Coronary artery (tissue), 2 donors: ENCODE measurements around the gene METTL23.

ENCODE experiments used
- DNase-seq: peaks from one replicate; pipeline ENCODE4 v3.0.0-alpha.2; 2017; ENCODE audit warnings: low spot score
- H3K27ac ChIP-seq, 2 donors: fragments of 200-600 bp; sonication (generic); one replicate each; pipeline ENCODE4 v1.5.1; 2016 to 2019
- H3K4me3 ChIP-seq: fragments of 200-600 bp; sonication (generic); 2 replicates; pipeline ENCODE4 v1.5.1; 2016; ENCODE audit warnings: mild to moderate bottlenecking, moderate library complexity
- TF ChIP-seq, protein P1 (sequence below): fragments of 200-600 bp; sonication (generic); IDR thresholded peaks from one replicate; pipeline ENCODE4 v1.5.1; 2019; ENCODE audit warnings: antibody characterized with exemption

The METTL23 gene

GRCh38 chr17:76687298-76688164 is 39.1 kb upstream of the METTL23 start:
- H3K4me3 ChIP-seq = peak overlapping the region; percentile 52
- TF ChIP-seq, protein P1, sequence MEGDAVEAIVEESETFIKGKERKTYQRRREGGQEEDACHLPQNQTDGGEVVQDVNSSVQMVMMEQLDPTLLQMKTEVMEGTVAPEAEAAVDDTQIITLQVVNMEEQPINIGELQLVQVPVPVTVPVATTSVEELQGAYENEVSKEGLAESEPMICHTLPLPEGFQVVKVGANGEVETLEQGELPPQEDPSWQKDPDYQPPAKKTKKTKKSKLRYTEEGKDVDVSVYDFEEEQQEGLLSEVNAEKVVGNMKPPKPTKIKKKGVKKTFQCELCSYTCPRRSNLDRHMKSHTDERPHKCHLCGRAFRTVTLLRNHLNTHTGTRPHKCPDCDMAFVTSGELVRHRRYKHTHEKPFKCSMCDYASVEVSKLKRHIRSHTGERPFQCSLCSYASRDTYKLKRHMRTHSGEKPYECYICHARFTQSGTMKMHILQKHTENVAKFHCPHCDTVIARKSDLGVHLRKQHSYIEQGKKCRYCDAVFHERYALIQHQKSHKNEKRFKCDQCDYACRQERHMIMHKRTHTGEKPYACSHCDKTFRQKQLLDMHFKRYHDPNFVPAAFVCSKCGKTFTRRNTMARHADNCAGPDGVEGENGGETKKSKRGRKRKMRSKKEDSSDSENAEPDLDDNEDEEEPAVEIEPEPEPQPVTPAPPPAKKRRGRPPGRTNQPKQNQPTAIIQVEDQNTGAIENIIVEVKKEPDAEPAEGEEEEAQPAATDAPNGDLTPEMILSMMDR = no peak
- DNase-seq = no peak
- peak overlapping the region; percentile 95 to 98 for H3K27ac ChIP-seq

- no peak for DNase-seq
- peak overlapping the region; percentile 52 for H3K4me3 ChIP-seq
- H3K27ac ChIP-seq = peak overlapping the region; percentile 95 to 98
- TF ChIP-seq, protein P1 = no peak
Observed at GRCh38 chr17:76688165-76688622, 38.4 kb upstream of the METTL23 start.

DNA sequence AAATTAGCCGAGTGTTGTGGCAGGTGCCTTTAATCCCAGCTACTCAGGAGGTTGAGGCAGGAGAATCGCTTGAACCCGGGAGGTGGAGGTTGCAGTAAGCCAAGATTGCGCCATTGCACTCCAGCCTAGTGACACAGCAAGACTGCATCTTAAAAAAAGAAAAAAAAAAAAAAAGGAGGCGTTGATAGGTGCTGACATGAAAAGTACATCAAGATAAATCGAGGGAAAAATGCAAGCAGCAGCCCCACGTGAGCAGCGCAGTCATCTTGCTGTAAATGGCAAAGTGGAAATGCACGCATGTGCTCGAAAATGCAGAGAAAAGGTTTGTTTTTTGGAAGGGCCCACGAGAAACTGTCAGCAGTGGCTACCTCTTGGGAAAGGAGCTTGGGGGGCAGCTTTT is 36.8 kb upstream of the METTL23 start:
- TF ChIP-seq, protein P1 = no peak
- no peak for DNase-seq
- Histone ChIP-seq H3K4me3 (no peak overlapping the region), H3K27ac (no peak overlapping the region)

GRCh38 chr17:76690596-76691280 is 35.9 kb upstream of the METTL23 start:
- TF ChIP-seq, protein P1 = no peak
- DNase-seq = no peak
- H3K4me3 ChIP-seq = no peak overlapping the region
- H3K27ac ChIP-seq = peak overlapping the region in 1 of 2 donors; percentile 20

DNA sequence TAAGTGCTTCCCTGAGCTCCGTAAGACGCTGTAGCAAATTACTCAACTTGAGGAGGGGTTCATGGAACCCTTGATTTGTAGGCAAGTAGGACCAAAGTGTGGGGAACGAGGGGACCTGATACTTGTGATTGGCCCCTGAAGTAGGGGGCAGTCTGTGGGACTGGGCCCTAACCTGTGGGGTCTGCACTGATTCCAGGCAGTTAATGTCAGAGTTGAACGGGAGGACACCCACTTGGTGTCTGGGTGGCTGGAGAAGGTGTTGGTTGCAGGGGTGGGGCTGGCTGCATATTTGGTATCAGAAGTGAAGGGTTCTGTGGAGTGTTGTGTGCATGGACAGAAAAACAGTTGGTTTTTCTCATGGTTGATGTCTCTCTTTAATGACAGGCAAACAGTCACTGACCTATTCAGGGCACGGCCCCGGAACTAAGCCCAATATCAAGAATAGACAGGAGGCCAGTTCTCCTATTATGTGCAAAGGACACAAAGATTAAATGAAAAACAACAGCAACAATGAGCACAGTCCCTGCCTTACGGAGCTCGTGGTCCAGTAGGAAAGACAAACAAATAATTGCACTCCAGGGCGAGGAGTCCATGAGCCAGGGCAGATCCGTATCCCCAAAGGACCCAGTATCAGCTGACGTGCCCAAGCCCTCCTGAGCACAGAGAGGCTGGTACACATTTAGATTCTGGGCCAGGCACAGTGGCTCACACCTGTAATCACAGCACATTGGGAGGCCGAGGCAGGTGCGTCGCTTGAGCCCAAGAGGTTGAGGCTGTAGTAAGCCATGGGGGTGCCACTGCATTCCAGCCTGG is 35.1 kb upstream of the METTL23 start:
- no peak for DNase-seq
- peak overlapping the region in 1 of 2 donors; percentile 20 for H3K27ac ChIP-seq

More for the DNA sequence above, 35.1 kb upstream of the METTL23 start:
- no peak overlapping the region for H3K4me3 ChIP-seq
- TF ChIP-seq, protein P1 = no peak
